SH-SY5Y (cell line): ENCODE results near the gene CCDC117.

Experiments
- GATA2 ChIP-seq: IDR thresholded peaks from 2 replicates; pipeline ENCODE4 v1.6.1; 2011; ENCODE audit warnings: mild to moderate bottlenecking, low read depth, low read length
- GATA3 ChIP-seq: IDR thresholded peaks from 2 replicates; pipeline ENCODE4 v1.6.1; 2011; ENCODE audit warnings: low read depth, mild to moderate bottlenecking, low read length, moderate library complexity

Gene CCDC117

GRCh38 chr22:28759861-28760560, 12.5 kb upstream of the CCDC117 start:
- TF ChIP-seq GATA3 (no peak), GATA2 (no peak)

GRCh38 chr22:28761449-28761755, 11.1 kb upstream of the CCDC117 start:
- TF ChIP-seq GATA2, result no peak
- no peak for TF ChIP-seq GATA3

GRCh38 chr22:28766628-28767027, 5.9 kb upstream of the CCDC117 start:
- TF ChIP-seq GATA3 (no peak), GATA2 (no peak)

- TF ChIP-seq GATA3, result no peak
- TF ChIP-seq GATA2, result no peak
These were observed 3.6 kb upstream of the CCDC117 start for GRCh38 chr22:28768701-28769393.

- TF ChIP-seq GATA3 (no peak), GATA2 (no peak)
These were observed 3.0 kb upstream of the CCDC117 start for GRCh38 chr22:28769394-28770085.

GRCh38 chr22:28771195-28771791, 1.2 kb upstream of the CCDC117 start:
- no peak for TF ChIP-seq GATA3
- no peak for TF ChIP-seq GATA2

GRCh38 chr22:28773461-28773867, 969 bp downstream of the CCDC117 start:
- TF ChIP-seq GATA3 (no peak), GATA2 (no peak)

- no peak for TF ChIP-seq GATA3
- TF ChIP-seq GATA2, result no peak
These were observed 1.9 kb downstream of the CCDC117 start for GRCh38 chr22:28774378-28774777.

GRCh38 chr22:28779833-28780232, 7.3 kb downstream of the CCDC117 start:
- TF ChIP-seq GATA3 (no peak), GATA2 (no peak)

GRCh38 chr22:28780296-28780695, 7.8 kb downstream of the CCDC117 start:
- TF ChIP-seq GATA3 (no peak), GATA2 (no peak)

GRCh38 chr22:28783786-28784671, 11.5 kb downstream of the CCDC117 start:
- TF ChIP-seq GATA3 (no peak), GATA2 (no peak)

- TF ChIP-seq GATA3 (no peak), GATA2 (no peak)
These were observed 16.1 kb downstream of the CCDC117 start for GRCh38 chr22:28788601-28789000.

GRCh38 chr22:28791124-28791523, 18.6 kb downstream of the CCDC117 start:
- no peak for TF ChIP-seq GATA2
- no peak for TF ChIP-seq GATA3
